HG02798 (cell line): ENCODE measurements around the gene SCN10A.

Source experiments
- ATAC-seq: cut with Tn5 transposase; IDR thresholded peaks from one replicate; pipeline ENCODE4 v1.9.1; 2021; ENCODE audit warnings: mild to moderate bottlenecking; ENCODE audit not compliant: unreplicated experiment, poor library complexity

SCN10A gene

DNA sequence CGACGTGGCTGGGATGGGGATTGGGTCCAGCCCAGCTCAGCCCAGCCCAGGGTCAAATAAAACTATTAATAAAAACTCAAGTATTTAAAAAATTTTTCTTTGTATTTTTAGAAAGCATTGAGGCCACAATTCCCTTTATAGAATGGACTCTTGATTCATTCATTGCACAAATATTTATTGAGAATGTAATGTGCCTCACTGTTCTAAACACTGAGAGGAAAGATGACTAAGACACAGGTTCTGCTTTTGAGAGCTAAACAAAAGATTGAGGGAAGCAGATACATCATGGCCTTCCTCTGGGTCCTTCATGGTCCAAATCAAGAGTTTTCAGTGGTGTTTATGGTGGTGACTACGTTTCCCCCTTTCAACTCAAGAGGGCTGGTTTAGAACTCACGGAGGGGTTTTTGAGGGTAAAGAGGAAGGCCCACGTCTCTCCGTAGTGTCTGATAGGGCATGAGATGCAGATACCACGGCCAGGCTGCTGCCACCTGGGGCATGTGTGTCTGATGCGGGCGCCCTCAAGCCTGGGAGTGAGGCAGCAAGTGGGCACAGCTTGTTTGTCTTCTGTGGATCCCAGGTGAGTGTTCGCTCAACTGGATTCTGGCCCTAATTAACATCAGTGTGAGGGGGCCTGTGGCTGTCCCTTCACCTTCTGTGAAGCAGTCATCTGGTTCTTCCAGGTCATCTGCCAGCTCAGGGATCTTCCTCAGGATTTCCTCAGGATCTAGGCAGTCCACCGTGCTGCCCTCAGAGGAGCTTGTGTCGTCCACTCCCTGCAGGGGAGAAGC lies 93.0 kb downstream of the SCN10A start:
- ATAC-seq: no peak

DNA sequence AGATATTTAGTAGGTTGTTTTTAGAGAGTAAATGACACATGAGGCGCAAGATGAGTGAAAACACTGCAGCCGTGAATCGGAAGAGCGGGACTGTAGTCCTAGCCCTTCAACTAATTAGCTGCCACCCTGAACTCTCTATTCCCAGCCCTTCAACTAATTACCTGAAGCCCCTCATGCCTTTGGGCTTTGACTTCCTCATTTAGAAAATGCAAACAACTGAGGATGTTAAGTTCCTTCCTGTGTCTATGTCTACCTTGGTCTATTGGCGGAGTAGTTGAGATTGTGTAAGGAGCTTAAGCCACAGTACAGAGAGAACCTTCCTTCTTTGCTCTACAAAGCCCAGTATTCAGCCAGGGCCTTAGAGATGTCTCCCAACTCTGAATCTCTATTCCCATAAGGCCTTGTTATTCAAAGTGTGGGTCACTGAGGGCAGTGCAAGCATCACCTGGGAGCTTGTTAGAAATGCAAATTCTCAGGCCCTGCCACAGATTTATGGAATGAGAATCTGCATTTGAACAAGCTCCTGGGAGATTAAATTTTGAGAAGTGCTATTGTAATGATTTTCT lies 94.7 kb downstream of the SCN10A start:
- no peak for ATAC-seq

DNA sequence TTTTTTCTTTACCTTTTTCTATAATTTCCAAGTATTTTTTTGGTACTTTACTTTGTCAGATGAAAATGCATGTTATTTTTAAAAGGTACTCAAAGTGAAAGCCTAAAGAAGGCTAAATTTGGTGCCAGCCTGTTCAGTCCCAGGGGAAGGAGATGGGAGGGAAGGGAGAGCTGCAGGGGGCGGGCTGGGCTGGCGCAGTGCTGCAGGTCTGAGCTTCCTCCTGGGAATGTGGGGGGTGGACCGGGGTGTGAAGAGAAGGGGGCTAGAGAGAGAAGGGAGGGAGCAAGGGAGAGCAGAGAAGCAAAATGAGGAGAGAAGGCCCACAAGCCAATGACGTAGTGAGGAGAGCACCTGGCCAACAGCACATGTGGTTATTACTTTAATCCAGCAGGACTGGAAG lies 95.6 kb downstream of the SCN10A start:
- no peak for ATAC-seq

DNA sequence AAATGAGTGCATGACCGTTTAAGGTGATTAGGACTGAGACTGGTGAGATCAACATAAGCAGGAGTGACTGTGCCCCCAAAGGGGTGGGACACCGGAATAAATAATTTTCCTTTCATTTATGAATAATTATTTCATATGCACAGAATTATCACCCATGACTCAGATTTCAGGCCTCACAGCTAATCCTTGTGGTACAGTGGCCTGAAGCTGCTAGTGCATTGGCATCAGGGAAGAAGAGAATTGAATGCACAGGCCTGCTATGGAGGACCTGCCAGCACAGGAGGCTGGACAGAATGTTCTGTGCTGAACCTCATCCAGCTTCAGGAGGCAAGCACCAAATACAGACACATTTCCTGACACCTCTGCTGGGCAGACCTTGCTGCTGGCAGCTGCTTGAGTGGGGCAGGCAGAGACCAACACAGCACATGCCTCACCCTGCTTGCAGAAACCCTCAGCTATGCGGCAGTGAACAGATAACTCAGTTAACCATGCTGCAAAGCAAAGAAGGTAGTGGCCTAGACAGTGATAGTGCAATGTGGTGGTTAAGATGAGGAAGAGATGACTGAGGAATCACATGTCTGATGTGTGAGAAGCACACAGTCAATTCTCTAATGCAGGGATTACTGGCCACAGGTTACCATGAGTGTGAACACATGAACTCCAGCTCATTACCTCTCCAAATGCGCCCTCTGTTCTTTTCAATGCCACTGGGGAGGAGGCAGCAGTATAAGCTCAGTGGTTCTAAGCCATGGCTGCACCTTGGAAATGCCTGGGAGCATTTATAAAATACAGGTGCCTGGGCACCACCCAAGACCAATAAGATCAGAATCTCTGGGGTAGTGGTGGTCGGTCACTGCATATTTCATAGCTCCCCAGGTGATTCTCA lies 98.4 kb downstream of the SCN10A start:
- ATAC-seq: no peak

DNA sequence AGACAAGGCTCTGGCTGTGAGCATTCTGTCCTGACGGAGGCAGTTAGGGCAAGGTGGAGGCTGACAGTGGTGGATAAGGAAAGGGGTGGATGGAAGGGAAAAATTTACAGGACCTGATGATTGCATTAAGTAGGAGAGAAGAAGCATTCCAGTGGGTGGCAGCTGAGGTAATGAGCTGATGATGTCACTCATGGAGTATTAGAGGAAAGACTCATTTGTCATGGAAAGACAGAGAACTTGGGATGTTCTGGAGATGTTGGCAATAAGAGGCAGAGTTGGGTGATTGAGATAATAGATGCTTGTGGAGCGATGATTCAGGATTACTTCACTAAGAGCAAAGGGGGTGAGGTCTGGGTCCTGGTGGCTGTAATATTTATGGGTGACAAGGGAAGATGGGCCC lies 102.9 kb downstream of the SCN10A start:
- no peak for ATAC-seq

DNA sequence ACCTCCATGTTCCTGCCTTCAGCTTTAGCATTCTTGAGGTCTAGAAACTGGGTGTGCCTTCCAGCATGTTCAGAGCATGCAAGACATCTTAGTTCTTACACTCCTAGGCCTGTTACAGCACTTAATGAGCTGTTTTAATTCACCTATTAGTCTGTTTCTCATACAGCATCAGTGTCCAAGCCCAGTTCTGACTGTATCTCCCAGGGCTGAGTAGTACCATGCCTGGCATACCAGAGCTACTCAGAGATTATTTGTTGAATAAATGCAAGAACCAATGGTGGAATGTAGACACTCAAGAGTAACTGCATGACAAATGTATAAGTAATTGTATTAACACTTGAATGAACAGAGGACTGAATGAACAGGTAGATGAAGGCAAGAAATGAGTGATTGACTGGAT lies 104.7 kb downstream of the SCN10A start:
- ATAC-seq: no peak

DNA sequence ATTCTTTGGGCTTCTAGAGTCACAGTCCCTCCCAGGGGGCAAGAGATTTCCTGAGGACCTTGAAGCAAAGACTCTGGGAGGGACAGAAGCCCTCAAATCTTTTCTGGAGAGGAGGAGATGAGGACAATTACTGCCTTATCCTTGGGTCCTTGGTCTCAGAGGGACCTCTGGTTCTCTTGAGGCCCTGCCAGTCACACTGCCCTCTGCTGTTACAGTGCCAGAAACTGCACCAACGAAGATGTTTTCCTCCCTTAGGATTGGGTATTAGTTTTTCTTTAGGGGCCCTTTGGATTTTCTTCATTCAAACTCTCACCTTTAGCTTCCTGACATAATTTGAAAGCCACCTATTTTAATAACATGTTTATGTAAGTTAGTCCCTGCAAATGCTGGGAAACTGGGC lies 108.3 kb downstream of the SCN10A start:
- ATAC-seq: no peak

DNA sequence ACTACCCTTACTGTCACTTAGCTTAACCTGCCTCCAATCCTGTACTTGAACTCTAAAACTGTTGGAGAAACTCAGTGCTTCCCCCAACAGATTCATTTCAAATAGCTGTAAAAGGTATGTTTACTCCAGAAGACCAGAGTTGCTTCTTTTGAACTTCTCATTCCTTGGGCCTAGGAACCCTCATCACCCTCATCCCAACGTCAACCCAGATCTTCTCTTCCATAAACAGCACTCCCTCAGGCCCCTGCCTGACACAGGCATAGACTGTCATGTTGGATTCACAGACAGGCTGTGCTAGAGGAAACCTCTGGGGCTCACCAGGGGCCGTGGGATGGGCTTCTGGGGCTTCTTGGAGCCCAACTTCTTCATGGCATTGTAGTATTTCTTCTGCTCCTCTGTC lies 109.1 kb downstream of the SCN10A start:
- no peak for ATAC-seq

DNA sequence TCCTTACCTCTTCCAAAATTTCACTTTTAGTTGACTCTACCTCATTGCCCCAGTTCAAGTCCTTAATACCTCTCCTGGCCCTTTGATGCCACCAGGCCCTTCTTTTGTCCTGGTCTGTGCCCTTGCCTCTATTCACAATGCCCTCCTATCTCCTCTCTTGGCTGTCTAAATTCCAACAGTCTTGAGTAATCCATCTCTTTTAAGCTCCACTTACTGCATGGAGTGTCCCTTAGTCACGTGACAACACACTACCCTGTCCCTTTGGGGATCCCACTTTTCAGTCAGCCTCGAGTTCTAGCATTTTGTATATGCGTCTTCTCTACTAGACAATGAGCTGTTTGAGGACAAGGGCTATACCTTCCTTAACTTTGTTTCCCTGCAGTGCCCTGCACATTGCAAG lies 113.8 kb downstream of the SCN10A start:
- no peak for ATAC-seq

DNA sequence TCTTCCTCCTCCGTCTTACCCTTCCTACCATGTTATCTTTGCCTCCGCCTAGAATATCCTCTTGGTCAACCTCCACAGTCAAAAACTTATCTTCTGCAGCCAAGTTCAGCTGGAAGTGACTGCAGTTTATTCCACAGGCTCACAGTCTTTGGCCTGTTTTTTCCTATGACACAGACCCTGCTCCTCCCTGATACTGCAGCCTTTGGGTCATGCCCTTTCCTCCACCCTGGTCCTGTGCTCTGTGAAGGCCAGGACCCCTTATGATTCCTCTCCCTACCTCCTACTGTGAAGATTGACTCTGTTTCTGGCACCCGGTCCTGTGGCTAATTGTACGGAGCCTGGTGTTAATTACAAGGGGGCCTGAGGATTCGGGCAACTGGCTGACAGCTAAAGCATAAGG lies 117.3 kb downstream of the SCN10A start:
- no peak for ATAC-seq

DNA sequence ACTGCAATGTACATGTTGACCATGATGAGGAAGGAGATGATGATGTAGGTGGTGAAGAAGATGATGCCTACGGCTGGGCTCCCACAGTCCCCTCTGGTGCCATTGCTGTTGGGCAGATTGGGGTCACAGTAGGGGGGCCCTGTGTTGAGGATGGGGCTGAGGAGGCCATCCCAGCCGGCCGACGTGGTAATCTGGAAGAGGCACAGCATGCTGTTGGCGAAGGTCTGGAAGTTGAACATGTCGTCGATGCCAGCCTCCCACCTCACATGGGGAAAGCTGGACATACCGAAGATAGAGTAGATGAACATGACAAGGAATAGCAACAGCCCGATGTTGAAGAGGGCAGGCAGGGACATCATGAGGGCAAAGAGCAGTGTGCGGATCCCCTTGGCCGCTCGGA lies 118.0 kb downstream of the SCN10A start:
- no peak for ATAC-seq

DNA sequence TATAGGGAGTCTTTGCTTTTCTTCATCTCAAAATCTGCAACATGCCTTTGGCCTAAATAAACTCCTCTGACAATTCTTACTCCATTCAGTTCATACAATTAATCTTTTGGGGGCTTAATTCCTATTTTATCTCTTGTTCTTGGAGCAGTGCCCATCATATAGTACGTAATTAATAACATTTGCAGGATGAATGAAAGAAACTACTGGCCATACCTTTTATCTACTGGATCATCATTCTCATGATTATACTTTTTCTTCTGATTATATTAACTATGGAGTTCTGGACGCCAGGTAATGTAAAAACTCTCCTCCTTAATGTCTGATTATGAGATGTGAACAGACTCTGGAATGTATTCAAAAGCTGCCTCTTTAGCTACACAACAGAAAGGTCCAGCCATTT lies 120.0 kb downstream of the SCN10A start:
- ATAC-seq: no peak

DNA sequence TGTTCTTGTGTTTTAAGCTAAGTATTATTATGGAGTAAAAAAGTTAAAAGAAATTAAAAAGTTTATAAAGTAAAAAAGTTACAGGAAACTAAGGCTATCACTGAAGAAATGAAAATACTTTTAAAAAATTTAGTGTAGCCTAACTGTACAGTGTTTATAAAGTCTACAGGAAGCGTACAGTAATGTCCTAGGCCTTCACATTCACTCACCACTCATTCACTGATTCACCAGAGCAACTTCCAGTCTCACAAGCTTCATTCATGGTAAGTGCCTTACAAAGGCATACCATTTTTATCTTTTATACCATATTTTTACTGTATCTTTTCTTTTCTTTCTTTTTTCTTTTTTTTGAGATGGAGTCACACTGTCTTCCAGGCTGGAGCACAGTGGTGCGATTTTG lies 125.8 kb downstream of the SCN10A start:
- no peak for ATAC-seq

DNA sequence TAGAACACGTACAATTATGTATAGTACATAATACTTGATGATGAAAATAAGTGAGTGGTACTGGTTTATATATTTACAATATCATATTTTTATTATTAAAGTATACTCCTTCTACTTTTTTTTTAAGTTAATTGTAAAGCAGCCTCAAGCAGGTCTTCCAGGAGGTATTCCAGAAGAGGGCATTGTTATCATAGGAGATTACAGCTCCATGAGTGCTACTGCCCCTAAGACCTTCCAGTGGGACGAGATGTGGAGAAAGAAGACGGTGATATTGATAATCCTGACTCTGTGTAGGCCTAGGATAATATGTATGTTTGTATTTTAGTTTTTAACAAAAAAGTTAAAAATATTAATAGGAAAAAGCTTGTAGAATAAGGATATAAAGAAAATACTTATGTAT lies 126.2 kb downstream of the SCN10A start:
- no peak for ATAC-seq

DNA sequence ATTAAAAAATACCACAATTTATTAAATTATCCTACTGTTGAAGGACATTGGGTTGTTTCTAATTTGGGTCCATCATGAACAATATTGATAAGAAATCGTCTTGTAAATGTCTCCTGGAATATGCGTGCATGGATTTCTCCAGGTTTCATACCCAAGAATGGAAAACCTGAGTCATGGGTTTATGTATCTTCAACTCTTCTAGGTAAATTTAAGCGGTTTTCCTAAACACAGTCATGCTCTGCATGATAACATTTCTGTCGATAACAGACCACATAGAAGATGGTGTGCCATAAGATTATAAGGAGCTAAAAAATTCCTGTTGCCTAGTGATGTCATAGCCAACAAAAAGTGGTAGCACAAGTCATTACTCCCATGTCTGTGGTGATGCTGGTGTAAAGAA lies 126.7 kb downstream of the SCN10A start:
- no peak for ATAC-seq

DNA sequence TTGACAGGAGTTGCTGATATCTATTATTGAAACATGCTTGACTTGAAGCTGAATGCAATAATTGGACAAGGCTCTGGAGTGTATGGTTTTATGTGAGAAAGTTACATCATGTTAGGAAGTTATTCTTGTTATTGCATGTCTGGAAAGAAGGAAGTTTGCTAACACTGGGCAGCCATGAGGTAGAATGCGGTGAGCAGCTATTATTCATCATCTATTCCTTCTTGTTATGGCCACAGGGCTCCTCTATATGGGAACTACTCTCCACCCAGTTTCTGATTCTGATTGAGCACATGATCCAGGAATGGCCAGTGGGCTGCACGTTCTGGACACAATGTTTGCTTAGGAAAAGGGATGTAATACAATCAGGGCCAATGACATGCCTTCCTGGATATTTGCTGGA lies 128.7 kb downstream of the SCN10A start:
- no peak for ATAC-seq

DNA sequence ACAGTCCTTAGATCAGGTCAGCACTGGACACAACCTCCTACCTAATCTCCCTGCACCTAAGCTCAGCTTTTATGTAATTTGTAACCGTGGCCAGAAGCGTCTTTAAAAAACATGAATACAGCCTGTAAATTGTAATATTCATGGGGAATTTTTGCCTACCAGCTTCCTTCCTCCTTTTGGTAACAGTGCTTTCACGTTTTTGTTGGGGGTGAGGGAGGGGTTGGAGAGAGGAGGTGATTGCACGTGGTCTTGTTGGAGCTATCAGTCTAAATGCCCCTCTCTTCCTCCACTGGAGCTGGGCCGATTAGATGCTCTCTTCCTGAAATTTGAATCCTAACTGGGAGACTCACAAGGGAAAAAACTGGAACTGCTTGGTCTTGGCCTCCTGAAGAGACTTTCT lies 131.5 kb downstream of the SCN10A start:
- ATAC-seq: no peak

DNA sequence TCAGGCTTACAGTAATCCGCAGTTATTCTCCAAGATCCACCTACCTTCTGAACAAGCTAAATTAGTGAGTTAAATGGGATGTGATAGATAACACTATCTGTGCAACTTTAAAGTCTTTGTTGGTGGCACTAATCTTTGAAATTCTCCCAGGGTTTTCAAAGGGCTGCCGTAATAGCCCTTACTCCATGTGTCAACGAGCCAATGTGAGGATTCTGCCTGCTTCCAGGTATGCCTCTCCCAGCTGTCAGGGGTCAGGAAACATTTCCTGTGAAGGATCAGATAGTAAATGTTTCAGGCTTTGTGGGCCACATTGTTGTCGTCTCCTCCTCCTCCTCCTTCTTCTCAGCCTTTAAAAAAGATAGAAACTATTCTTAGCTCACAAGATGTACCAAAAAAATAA lies 146.3 kb downstream of the SCN10A start:
- no peak for ATAC-seq

DNA sequence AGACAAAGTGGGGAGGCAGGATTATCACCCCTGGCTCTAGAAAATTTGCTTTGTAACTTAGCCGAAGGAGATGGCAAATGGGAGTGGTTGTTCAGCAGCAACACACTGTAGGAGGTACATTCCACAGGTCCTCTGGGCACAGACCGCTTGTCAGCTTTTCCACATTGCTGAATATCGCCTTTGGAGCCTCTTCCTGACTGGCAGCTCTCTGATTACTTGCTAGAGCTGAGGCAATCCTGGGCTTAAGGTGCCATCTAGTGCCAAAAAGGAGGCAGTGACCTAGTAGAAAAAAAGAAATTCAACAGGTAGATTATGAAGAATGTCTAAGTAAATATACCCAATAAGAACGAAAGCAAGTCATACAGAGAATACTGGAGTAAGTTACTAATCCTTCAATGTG lies 153.5 kb downstream of the SCN10A start:
- no peak for ATAC-seq

DNA sequence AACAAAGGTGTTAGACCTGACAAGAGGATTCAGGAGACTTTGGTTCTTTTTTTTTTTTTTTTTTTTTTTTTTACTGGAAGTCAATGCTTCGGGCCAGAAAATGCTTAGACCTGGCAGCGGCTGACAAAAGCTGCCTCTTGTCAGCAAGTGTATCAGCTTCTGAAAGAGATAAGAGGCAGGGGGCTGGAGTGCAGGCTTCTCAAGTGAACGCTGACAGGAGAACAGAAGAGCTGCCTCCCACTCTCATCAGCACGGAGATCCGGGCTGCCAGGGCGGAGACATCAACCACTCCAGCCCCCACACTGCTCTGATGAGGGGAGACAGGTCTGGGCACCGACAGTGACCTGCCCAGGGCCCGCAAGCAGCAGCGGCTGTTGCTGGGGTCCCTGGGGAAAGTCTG lies 157.2 kb downstream of the SCN10A start:
- no peak for ATAC-seq

DNA sequence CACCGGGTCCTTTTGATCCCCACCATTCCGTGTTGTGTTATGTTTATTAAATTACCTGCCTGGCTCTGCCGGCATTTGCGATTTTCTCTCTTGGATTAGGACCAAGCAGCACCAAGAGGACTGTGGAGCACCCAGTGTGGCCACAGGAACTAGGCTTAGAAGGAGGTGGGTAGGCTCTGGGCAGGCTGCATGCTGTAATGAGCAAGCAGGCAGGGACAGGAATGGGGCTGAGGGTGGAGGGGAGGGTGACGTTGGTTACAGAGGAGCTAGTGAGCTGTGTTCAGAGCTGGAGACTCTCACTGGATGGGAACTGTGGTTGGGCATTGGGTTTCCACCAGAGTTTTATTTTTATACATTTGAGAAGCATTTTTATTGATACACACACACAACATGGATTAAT lies 158.6 kb downstream of the SCN10A start:
- no peak for ATAC-seq
